HEK293 (cell line): ENCODE data around the gene UBE3B.

ENCODE experiments used
- HOXD13 ChIP-seq: sonication (generic); formaldehyde crosslinking; IDR thresholded peaks from 2 replicates; pipeline ENCODE4 v1.8.0; 2022; ENCODE audit warnings: missing genetic modification reagents, borderline replicate concordance
- ZBTB21 ChIP-seq: fragments of 450-650 bp; formaldehyde crosslinking; IDR thresholded peaks from 2 replicates; pipeline ENCODE4 v1.5.1; 2017; ENCODE audit warnings: missing biosample characterization, missing genetic modification characterization

DNA sequence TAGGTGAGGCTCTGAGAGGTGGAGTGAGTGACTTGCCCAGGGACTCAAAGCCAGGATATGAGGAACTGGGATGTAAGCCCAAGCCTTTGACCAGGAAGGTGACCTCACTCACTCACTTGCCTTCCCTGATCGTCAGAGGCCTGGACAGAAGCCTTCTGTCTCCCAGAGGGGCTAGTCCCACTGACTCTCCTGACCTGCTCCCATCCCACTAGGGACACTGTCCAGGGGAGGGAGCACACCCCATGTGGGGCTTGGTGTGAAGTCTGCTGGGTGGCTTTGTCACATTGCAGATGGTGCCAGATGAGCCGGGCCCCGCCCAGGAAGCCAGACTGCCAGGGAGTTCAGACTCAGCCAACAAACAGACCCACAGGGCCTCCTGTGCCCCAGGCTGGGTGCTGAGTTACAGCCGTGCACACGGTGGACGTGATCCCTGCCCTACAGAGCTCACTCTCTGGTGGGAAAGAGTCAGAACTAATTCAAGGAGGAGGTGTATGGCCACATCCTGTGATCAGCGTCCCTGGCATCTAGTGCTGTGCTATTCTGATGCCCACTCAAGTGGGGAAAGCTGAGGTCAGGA, 67.6 kb downstream of the UBE3B start:
- TF ChIP-seq HOXD13, result no peak
- TF ChIP-seq ZBTB21 (tag by site-specific recombination), result no peak
